Endodermal cell (in vitro differentiated cells): ENCODE results near the gene IL3. TPM values are rescaled to one million over a fixed set of nuclear protein-coding genes. Genes with fewer than 3 reads are reported as not detected.

Source experiments
- DNase-seq: peaks from one replicate; pipeline ENCODE4 v3.0.0-alpha.2; 2017
- H3K27ac ChIP-seq: 2 replicates; pipeline ENCODE4 v1.5.1; 2013; ENCODE audit warnings: mild to moderate bottlenecking, low read depth, low read length, moderate library complexity
- H3K27me3 ChIP-seq: 2 replicates; pipeline ENCODE4 v1.6.1; 2013; ENCODE audit warnings: mild to moderate bottlenecking, low read length, moderate library complexity; ENCODE audit not compliant: insufficient read depth, control insufficient read depth, poor library complexity, severe bottlenecking
- H3K36me3 ChIP-seq: 2 replicates; pipeline ENCODE4 v1.7.0; 2013; ENCODE audit warnings: mild to moderate bottlenecking, low read length, moderate library complexity; ENCODE audit not compliant: control insufficient read depth, insufficient read depth
- H3K4me1 ChIP-seq: one replicate; pipeline ENCODE4 v1.7.0; 2013; ENCODE audit warnings: low read length; ENCODE audit not compliant: control insufficient read depth, insufficient read depth
- H3K4me3 ChIP-seq: 2 replicates; pipeline ENCODE4 v1.5.1; 2013; ENCODE audit warnings: mild to moderate bottlenecking, low read length, moderate library complexity
- H3K9ac ChIP-seq: 2 replicates; pipeline ENCODE4 v1.6.1; 2013; ENCODE audit warnings: mild to moderate bottlenecking, low read length, moderate library complexity; ENCODE audit not compliant: poor library complexity, severe bottlenecking; ENCODE audit errors: extremely low read depth
- H3K9me3 ChIP-seq: 2 replicates; pipeline ENCODE4 v1.6.1; 2013; ENCODE audit warnings: mild to moderate bottlenecking, low read length, moderate library complexity; ENCODE audit not compliant: control insufficient read depth
- H3K27ac Mint-ChIP-seq: 2 replicates; pipeline ENCODE4 v1.8.0; 2020; ENCODE audit warnings: mixed read lengths
- H3K27me3 Mint-ChIP-seq: 2 replicates; pipeline ENCODE4 v1.8.0; 2021; ENCODE audit warnings: mild to moderate bottlenecking, mixed read lengths; ENCODE audit not compliant: insufficient read depth
- H3K36me3 Mint-ChIP-seq: 2 replicates; pipeline ENCODE4 v1.8.0; 2020; ENCODE audit warnings: low read depth, mixed read lengths
- H3K4me1 Mint-ChIP-seq: 2 replicates; pipeline ENCODE4 v1.8.0; 2020; ENCODE audit warnings: mixed read lengths
- H3K4me3 Mint-ChIP-seq: 2 replicates; pipeline ENCODE4 v1.8.0; 2020; ENCODE audit warnings: mild to moderate bottlenecking, moderate library complexity, mixed read lengths
- H3K9me3 Mint-ChIP-seq: 2 replicates; pipeline ENCODE4 v1.8.0; 2020; ENCODE audit warnings: mild to moderate bottlenecking, mixed read lengths
- WGBS, 2 experiments: methylation state at CpG; one replicate each; pipeline versions ENCODE4 v1.1.5 to v1.1.7; 2013; ENCODE audit warnings: missing lambda C conversion rate in 2 of 2, mixed read lengths in 1 of 2; ENCODE audit not compliant: insufficient coverage in 1 of 2, insufficient read length in 1 of 2; 5-methylcytosine and 5-hydroxymethylcytosine counted together
- total RNA-seq, 2 donors: library from RNA; stranded (reverse); fragmentation: NEBNext Ultra II Directional in 1 of 2; extraction: Animal tissue kit (Norgen Biotek cat#: 25700) in 1 of 2; gene quantifications; 2 replicates in 1 of 2; 3 replicates in 1 of 2; pipeline ENCODE4 v1.2.1, GENCODE V29; 2021
- TF ChIP-seq, protein P1 (sequence below): fragments of 200-600 bp; sonication (generic); conservative IDR thresholded peaks from 2 replicates; pipeline ENCODE4 v1.5.0; 2021; ENCODE audit warnings: antibody characterized with exemption, mild to moderate bottlenecking

Gene IL3
- total RNA-seq, 2 donors from 2014 or later = not detected

DNA sequence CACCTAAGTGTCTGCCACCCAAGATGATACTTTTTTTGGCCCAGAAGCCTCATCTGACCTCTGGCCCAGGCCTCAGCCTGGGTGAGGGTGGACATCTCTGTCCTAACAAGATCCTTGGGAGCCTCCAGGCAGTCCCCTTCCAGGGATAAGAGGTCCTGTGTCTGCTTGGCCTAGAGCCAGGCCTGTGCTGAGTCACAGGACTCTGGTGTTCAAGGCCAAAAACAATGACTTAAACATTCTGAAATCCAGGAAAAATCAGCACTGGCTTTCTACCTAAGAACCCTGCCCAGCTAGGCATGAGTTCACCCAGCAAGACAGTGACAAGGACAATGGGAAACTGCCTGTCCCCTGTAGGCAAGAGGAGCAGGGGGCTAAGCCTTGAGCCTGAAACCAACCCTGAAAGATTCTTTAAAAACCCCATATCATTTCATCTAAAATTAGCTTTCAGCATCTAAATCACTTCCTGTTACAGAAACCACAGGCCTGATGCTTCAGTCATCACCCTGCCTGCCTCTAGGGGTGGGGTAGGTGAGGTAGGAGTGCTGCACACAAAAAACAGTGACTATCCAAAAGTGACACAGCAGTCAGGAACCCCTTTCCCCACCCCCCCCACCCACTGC lies 43.0 kb downstream of the IL3 start:
- H3K4me3 ChIP-seq = no peak overlapping the region
- no peaks in the 10 kb centered on the region for H3K36me3 ChIP-seq
- no peak overlapping the region for H3K4me3 Mint-ChIP-seq
- H3K4me1 ChIP-seq = no peaks in the 10 kb centered on the region
- no peak overlapping the region for H3K27ac Mint-ChIP-seq
- no peak overlapping the region for H3K9ac ChIP-seq
- H3K36me3 Mint-ChIP-seq = no peaks in the 10 kb centered on the region
- H3K27me3 Mint-ChIP-seq = peaks cover 5% of the 10 kb centered on the region
- no peaks in the 10 kb centered on the region for H3K9me3 ChIP-seq
- no peaks in the 10 kb centered on the region for H3K4me1 Mint-ChIP-seq
- H3K27me3 ChIP-seq = peaks cover 9% of the 10 kb centered on the region
- H3K9me3 Mint-ChIP-seq = peaks cover 5% of the 10 kb centered on the region
- TF ChIP-seq, protein P1, sequence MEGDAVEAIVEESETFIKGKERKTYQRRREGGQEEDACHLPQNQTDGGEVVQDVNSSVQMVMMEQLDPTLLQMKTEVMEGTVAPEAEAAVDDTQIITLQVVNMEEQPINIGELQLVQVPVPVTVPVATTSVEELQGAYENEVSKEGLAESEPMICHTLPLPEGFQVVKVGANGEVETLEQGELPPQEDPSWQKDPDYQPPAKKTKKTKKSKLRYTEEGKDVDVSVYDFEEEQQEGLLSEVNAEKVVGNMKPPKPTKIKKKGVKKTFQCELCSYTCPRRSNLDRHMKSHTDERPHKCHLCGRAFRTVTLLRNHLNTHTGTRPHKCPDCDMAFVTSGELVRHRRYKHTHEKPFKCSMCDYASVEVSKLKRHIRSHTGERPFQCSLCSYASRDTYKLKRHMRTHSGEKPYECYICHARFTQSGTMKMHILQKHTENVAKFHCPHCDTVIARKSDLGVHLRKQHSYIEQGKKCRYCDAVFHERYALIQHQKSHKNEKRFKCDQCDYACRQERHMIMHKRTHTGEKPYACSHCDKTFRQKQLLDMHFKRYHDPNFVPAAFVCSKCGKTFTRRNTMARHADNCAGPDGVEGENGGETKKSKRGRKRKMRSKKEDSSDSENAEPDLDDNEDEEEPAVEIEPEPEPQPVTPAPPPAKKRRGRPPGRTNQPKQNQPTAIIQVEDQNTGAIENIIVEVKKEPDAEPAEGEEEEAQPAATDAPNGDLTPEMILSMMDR = no peak
- no peak overlapping the region for H3K27ac ChIP-seq
- no peak for DNase-seq

DNA sequence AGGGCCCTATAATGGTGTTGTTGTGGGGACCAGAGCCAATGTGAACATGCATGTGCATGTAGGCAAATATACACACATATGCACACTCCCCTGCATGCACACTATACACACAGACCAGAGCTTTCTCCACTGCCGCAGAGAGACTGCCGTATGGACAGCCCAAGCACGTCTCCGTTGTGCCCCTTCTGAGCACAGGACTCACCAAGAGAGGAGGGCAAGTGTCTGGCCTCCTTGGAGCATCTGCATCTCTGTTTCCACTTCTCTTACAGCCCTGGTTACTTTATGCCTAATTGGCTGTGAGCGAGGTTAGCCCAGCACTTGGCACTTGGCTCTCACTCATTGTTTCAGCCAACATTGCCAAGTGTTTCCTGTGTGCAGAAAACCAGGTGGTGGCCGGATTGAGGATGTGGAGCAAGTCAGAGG lies 43.5 kb downstream of the IL3 start:
- TF ChIP-seq, protein P1 = no peak
- H3K9ac ChIP-seq = no peak overlapping the region
- no peaks in the 10 kb centered on the region for H3K36me3 ChIP-seq
- H3K4me1 ChIP-seq = no peaks in the 10 kb centered on the region
- no peaks in the 10 kb centered on the region for H3K36me3 Mint-ChIP-seq
- peaks cover 5% of the 10 kb centered on the region for H3K27me3 Mint-ChIP-seq
- H3K9me3 ChIP-seq = no peaks in the 10 kb centered on the region
- H3K9me3 Mint-ChIP-seq = peaks cover 5% of the 10 kb centered on the region
- H3K27ac ChIP-seq = no peak overlapping the region
- peaks cover 9% of the 10 kb centered on the region for H3K27me3 ChIP-seq
- H3K4me3 ChIP-seq = no peak overlapping the region
- no peak for DNase-seq
- H3K4me3 Mint-ChIP-seq = no peak overlapping the region
- H3K27ac Mint-ChIP-seq = no peak overlapping the region
- no peaks in the 10 kb centered on the region for H3K4me1 Mint-ChIP-seq
- 90 to 97% methylated on average over 5 to 6 of the region's 6 CpGs for WGBS, 2 experiments

DNA sequence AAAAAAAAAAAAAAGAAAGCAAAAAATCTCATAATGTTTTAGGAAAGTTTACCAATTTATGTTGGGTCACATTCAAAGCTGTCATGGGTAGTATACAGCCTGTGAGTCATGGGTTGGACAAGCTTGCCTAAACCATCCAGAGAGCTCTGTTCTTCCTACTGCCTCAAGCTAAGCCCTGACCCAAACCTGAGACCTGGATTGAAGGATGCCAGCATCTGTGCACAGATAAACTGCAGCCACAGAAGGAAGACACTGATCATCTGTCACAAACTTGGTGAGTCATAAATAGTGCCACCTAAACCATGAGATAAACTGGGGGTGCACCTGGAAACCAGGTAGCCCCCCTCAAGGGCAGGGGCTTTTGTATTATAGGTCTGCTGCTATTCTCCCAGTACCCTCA lies 44.1 kb downstream of the IL3 start:
- no peaks in the 10 kb centered on the region for H3K36me3 Mint-ChIP-seq
- TF ChIP-seq, protein P1 = no peak
- no peak for DNase-seq
- Histone ChIP-seq H3K27ac (no peak overlapping the region), H3K4me3 (no peak overlapping the region), H3K9ac (no peak overlapping the region), H3K27me3 (peaks cover 6% of the 10 kb centered on the region), H3K36me3 (no peaks in the 10 kb centered on the region), H3K4me1 (no peaks in the 10 kb centered on the region), H3K9me3 (no peaks in the 10 kb centered on the region)
- peaks cover 5% of the 10 kb centered on the region for H3K9me3 Mint-ChIP-seq
- peaks cover 5% of the 10 kb centered on the region for H3K27me3 Mint-ChIP-seq
- no peaks in the 10 kb centered on the region for H3K4me1 Mint-ChIP-seq
- no peak overlapping the region for H3K27ac Mint-ChIP-seq
- no peak overlapping the region for H3K4me3 Mint-ChIP-seq
